Measurements from ENCODE around the gene PLG. TPM values are rescaled to one million over a fixed set of nuclear protein-coding genes. Genes with fewer than 3 reads are reported as not detected.
"Not testable (repeated sequence)": the region's sequence is repeated elsewhere in the genome, so short reads cannot be mapped to it uniquely, and the experiment has no call there.

PLG gene
- not detected for total RNA-seq

DNA sequence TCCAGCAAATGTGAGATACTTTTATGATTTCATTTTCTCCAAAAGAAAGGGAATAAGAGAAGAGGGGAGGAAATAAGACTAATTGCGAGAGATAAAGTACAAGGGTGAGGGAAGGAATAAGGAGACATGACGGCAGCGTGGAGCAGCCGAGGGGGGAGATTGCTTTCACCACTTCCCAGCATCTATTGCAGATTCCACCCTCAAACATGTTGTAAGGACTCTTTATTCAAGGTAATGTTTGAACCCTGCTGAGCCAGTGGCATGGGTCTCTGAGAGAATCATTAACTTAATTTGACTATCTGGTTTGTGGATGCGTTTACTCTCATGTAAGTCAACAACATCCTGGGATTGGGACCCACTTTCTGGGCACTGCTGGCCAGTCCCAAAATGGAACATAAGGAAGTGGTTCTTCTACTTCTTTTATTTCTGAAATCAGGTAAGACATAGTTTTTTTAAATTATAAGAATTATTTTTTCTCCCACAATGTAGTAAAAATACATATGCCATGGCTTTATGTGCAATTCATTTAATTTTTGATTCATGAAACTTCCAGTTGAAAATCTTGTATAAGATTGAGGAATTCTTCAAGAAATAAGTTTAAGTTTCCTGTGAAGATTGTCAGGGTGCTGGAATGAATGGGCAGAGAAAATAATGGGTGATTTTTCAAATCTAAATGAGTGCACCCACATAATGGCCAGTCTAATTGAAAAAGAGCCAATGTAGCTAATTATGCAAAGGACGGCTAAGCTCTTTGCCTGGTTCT is at the start of gene PLG:
PLG (plus strand) TSS at position 327 of the 763 bp plus-strand sequence; CDS start at position 388, 61 bp downstream.
- not testable (repeated sequence) for DNase-seq

DNA sequence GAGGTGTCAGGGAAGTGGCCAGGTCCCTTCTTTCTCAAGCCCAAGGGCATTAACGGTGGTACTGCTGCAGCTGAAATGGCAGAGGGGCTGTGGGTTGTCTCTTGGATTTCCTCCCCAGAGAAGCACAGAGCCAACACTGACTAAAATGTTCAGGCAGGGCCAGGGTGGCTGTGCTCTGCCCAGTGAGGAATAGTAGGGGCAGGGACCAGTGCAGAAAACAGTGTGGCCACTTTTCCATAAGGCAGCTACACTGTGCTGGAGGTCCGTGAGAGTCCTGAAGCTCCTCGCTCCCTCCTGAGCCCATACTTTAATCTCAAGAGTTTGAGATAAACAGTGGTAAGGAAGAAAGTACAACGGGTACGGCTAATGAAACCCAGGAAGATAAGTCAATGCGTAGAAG is 42.5 kb upstream of the PLG start:
- no peak for DNase-seq

- no peak for DNase-seq
These were observed 40.8 kb upstream of the PLG start for GRCh38 chr6:160661216-160661615.

DNA sequence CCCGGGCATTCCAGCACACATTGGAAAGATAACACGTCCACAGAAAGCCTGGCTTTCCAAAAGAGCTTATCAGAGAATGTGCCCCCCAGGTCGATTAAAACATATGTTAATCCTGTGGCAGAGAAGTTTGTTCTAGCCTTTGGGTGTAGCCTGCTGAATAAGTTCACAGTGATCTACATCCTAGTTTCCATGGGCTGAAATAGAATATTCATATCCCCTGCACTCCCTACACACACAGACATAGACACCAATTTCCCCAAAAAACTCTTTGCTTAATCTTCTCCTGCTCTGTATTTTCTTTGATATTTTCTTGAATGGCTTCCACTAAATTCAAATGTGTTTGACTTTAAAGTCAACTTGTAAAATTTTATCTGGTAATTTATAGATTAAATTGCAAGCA is 39.6 kb upstream of the PLG start:
- DNase-seq = no peak

GRCh38 chr6:160662842-160663241 is 39.2 kb upstream of the PLG start:
- DNase-seq = no peak

DNA sequence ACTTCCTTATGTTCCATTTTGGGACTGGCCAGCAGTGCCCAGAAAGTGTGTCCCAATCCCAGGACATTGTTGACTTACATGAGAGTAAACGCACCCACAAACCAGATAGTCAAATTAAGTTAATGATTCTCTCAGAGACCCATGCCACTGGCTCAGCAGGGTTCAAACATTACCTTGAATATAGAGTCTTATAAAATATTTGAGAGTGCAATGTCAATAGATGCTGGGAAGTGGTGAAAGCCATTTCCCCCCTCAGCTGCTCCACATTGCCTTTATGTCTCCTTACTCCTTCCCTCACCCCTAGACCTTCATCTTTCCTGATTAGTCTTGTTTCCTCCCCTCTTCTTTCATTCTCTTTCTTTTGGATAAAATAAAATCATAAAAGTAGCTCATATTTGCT is 37.8 kb upstream of the PLG start, which contains the start of gene LPA:
LPA (minus strand) TSS at position 78 of the 400 bp plus-strand sequence; CDS start at position 17, 61 bp downstream.
- DNase-seq = not testable (repeated sequence)

GRCh38 chr6:160667639-160668481 is 34.2 kb upstream of the PLG start:
- DNase-seq = no peak

DNA sequence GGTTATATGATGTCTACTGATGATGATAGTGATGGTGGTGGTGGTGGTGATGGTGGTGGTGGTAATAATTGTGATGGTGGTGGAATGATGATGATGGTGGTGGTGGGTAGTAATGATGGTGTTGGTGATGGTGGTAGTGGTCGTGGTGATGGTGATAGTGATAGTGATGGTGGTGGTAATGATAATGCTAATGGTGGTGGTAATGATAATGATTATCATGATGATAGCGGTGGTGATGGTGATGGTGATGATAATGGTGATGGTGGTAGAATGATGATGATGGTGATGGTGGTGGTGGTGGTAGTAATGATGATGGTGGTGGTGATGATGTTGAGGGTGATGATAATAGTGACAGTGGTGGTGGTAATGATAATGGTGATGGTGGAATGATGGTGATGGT is 33.5 kb upstream of the PLG start:
- DNase-seq = no peak

DNA sequence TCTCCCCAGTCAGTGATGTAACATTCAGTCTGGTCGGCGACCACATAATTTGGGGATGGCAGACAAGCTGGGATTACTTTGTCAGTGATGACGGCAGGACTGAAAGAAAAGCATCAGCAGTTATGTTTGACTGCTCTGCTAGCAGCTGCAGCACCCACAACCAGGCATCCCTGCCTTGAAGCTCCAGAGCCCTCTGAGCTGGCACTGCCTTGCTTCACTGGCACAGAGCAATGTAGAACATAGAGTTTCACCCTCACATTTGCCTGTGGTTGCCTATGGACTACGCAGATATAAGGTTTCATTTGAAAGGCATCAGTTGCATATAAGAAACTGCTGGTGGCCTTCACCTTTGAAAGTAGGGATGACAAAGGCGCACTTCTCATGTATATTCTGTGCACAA is 25.6 kb upstream of the PLG start:
- not testable (repeated sequence) for DNase-seq

DNA sequence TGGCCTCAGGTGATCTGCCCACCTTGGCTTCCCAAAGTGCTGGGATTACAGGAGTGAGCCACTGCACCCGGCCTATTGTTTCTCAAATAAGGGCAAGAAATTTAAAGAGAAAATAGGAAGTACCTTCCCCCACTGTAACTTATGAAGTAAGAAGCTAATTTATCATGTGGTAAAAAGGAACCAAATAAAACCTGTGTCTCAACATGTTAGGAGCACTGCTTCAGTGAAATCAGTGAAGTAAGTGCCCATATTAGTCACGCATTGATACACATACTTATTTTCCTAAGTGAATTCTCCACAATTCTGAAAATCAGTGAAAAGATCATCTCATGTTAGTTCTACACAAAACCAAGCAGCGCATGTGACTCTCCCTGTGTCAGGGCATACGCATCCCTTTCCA is 23.8 kb upstream of the PLG start:
- no peak for DNase-seq

- no peak for DNase-seq
These were observed 23.2 kb upstream of the PLG start for GRCh38 chr6:160678744-160679401.

GRCh38 chr6:160679402-160679769 is 22.7 kb upstream of the PLG start:
- no peak for DNase-seq

- not testable (repeated sequence) for DNase-seq
These were observed 16.8 kb upstream of the PLG start for GRCh38 chr6:160685101-160685761.

GRCh38 chr6:160685762-160686450 is 16.1 kb upstream of the PLG start:
- no peak for DNase-seq

DNA sequence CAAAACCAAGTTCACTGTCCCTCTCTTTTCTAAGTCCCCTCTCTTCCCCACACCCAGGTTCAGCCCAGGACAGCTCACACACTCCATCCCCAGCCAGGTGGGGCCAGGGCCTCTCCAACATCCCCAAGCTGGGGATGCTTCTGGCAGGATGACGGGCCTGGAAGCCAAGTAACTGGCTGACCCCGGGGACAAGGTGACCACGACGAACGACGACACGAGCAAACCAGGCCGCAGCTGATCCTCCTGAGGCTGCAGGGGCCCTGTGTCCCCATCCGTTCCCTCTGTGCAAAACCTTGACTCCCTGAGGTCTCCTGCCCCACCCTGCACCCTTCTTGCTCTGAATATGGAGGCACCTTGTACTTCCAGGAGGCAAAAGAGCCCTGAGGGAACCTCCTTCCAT is 11.6 kb upstream of the PLG start:
- DNase-seq = no peak

- no peak for DNase-seq
These were observed 10.4 kb upstream of the PLG start for GRCh38 chr6:160691617-160692016.

- DNase-seq = no peak
These were observed 9.6 kb upstream of the PLG start for GRCh38 chr6:160692369-160692959.

DNA sequence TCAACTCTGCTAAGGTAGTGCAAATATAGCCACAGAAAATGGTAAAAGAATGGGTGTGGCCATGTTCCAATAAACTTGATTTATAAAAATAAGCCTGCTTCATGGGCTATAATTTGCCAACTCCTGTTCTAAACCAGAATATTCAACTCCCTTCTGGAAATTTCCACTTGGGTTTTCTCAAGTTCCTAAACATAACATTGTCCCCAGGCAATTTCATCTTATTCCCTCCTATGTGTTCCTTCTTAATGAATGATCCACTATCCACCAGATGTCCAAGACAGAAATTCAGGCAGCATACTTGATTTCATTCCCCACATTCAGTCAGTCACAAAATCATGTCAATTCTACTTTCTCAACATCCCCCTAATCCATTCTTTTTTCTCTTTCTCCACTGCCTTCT is 7.0 kb upstream of the PLG start:
- not testable (repeated sequence) for DNase-seq

DNA sequence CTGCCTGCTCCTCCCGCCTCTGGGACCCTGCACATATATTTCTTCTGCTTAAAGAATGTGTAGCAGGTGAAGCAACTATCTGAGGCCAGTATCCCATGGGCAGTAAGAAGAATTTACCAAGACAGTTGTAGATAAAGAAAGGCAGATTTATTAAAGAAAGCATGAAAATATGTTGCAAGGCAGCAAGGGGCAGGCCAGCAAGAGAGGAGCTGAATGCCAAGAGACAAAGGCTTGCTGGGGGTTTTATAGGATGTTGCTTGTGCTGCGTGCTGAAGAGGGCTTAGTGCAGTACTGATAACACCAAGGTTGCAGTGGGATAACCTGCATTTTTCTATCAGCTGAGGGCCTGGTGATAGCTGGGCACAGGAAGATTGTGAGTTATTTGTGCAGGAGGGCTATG is 6.4 kb upstream of the PLG start:
- DNase-seq = not testable (repeated sequence)

DNA sequence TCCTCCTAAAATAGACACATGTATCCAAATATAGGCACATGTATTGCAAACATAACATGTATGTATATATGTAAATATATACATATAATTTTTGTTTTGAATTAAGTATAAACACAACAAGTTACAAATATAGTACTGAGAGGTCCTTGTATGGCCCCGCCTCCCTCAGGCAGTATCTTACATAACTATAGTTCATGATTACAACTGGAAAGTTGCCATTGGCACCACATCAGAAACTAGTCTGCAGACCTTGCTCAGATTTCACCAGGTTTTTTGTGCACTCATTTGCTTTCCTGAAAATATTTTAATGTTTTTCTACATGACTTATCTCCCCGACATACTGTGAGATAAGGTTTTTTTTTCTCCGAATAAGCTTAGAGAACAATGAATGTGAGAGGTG is 5.2 kb upstream of the PLG start:
- not testable (repeated sequence) for DNase-seq

GRCh38 chr6:160697826-160698225 is 4.2 kb upstream of the PLG start:
- no peak for DNase-seq

All from skin of body (tissue), 2 donors.